Measurements from ENCODE around the gene ELL. TPM values are rescaled to one million over a fixed set of nuclear protein-coding genes. Genes with fewer than 3 reads are reported as not detected.

Gene ELL
- total and polyA plus RNA-seq, 2 experiments from 2014 or later, result 11.3 to 20.1 TPM

DNA sequence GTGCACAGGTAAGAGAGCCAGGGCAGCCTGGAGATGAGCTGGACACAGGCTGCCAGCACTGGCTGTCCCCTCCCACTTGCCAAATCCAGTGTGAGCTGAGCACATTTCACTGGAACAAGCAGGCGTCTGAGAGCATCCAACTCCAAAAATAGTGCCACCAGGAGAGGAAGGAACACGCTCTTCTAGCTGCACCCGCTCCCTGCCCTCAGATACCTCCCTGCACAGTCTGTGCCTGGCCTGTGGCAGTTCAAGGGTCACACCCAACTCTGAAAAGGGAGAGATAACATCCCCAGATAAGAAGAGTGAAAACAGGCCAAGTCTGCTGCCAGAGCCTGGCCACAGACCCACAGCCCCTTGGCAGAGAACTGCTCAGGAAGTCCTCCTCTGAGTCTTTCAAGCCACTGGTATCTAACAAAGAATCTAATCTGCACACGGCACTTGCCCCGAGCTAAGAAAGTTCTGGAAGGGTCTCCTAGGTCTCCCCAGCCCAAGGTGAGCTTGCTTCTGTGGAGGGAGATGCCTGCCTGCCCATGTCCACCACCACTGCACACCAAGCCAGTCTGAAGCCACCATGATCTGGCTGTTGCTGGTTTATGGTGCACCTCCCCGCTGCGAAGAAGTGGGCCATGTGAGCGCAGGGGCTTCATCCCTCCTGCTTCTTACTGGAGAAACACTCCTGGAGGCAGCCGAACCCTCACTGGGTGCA is 14.7 kb downstream of the ELL start:
- H3F3A ChIP-seq (replicated peaks; ENCODE audit: low read depth), result 0 out of 2 replicates have a peak, but pooled peaks cover 3% of the 10 kb centered on the region
- H3K9me3 Mint-ChIP-seq, result no peaks in the 10 kb centered on the region
- DNase-seq (ENCODE audit: low spot score) (no peak), ATAC-seq (no peak)
- peaks cover 11% of the 10 kb centered on the region for H3K4me1 Mint-ChIP-seq
- no peaks in the 10 kb centered on the region for H3K4me1 ChIP-seq (ENCODE audit: insufficient read depth)
- no peaks in the 10 kb centered on the region for H3K9me2 ChIP-seq (ENCODE audit: insufficient read depth)
- no peaks in the 10 kb centered on the region for H3K36me3 ChIP-seq (ENCODE audit: insufficient read depth)
- peaks cover 80% of the 10 kb centered on the region for H3K79me2 ChIP-seq (replicated peaks; ENCODE audit: insufficient read depth)
- peaks cover 10% of the 10 kb centered on the region for H4K20me1 ChIP-seq (replicated peaks; ENCODE audit: insufficient read depth)
- H3K4me2 ChIP-seq, result no peak overlapping the region
- no peaks in the 10 kb centered on the region; the same call in 2 of the 3 replicates for H3K36me3 Mint-ChIP-seq (ENCODE audit: low read depth)
- H3K4me3 Mint-ChIP-seq, result no peak overlapping the region
- peak overlapping the region; percentile 43; the same call in 1 of the 2 replicates for H3K27ac Mint-ChIP-seq
- H3K27me3 Mint-ChIP-seq (ENCODE audit: insufficient read depth, low read depth, poor library complexity), result peaks cover 16% of the 10 kb centered on the region
- no peak for TF ChIP-seq ZNF114 (CRISPR knock-in tag; IDR thresholded peaks at IDR 0.05)
- TF ChIP-seq CREB1 (CRISPR knock-in tag; IDR thresholded peaks at IDR 0.05; ENCODE audit: low read depth), result no peak
- TF ChIP-seq, protein P1, sequence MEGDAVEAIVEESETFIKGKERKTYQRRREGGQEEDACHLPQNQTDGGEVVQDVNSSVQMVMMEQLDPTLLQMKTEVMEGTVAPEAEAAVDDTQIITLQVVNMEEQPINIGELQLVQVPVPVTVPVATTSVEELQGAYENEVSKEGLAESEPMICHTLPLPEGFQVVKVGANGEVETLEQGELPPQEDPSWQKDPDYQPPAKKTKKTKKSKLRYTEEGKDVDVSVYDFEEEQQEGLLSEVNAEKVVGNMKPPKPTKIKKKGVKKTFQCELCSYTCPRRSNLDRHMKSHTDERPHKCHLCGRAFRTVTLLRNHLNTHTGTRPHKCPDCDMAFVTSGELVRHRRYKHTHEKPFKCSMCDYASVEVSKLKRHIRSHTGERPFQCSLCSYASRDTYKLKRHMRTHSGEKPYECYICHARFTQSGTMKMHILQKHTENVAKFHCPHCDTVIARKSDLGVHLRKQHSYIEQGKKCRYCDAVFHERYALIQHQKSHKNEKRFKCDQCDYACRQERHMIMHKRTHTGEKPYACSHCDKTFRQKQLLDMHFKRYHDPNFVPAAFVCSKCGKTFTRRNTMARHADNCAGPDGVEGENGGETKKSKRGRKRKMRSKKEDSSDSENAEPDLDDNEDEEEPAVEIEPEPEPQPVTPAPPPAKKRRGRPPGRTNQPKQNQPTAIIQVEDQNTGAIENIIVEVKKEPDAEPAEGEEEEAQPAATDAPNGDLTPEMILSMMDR (conservative IDR thresholded peaks at IDR 0.05; ENCODE audit: low read depth in 2 of 2), result no peak
- TF ChIP-seq, protein P2, sequence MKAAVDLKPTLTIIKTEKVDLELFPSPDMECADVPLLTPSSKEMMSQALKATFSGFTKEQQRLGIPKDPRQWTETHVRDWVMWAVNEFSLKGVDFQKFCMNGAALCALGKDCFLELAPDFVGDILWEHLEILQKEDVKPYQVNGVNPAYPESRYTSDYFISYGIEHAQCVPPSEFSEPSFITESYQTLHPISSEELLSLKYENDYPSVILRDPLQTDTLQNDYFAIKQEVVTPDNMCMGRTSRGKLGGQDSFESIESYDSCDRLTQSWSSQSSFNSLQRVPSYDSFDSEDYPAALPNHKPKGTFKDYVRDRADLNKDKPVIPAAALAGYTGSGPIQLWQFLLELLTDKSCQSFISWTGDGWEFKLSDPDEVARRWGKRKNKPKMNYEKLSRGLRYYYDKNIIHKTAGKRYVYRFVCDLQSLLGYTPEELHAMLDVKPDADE (IDR thresholded peaks at IDR 0.05), result no peak
- TF ChIP-seq, protein P3, sequence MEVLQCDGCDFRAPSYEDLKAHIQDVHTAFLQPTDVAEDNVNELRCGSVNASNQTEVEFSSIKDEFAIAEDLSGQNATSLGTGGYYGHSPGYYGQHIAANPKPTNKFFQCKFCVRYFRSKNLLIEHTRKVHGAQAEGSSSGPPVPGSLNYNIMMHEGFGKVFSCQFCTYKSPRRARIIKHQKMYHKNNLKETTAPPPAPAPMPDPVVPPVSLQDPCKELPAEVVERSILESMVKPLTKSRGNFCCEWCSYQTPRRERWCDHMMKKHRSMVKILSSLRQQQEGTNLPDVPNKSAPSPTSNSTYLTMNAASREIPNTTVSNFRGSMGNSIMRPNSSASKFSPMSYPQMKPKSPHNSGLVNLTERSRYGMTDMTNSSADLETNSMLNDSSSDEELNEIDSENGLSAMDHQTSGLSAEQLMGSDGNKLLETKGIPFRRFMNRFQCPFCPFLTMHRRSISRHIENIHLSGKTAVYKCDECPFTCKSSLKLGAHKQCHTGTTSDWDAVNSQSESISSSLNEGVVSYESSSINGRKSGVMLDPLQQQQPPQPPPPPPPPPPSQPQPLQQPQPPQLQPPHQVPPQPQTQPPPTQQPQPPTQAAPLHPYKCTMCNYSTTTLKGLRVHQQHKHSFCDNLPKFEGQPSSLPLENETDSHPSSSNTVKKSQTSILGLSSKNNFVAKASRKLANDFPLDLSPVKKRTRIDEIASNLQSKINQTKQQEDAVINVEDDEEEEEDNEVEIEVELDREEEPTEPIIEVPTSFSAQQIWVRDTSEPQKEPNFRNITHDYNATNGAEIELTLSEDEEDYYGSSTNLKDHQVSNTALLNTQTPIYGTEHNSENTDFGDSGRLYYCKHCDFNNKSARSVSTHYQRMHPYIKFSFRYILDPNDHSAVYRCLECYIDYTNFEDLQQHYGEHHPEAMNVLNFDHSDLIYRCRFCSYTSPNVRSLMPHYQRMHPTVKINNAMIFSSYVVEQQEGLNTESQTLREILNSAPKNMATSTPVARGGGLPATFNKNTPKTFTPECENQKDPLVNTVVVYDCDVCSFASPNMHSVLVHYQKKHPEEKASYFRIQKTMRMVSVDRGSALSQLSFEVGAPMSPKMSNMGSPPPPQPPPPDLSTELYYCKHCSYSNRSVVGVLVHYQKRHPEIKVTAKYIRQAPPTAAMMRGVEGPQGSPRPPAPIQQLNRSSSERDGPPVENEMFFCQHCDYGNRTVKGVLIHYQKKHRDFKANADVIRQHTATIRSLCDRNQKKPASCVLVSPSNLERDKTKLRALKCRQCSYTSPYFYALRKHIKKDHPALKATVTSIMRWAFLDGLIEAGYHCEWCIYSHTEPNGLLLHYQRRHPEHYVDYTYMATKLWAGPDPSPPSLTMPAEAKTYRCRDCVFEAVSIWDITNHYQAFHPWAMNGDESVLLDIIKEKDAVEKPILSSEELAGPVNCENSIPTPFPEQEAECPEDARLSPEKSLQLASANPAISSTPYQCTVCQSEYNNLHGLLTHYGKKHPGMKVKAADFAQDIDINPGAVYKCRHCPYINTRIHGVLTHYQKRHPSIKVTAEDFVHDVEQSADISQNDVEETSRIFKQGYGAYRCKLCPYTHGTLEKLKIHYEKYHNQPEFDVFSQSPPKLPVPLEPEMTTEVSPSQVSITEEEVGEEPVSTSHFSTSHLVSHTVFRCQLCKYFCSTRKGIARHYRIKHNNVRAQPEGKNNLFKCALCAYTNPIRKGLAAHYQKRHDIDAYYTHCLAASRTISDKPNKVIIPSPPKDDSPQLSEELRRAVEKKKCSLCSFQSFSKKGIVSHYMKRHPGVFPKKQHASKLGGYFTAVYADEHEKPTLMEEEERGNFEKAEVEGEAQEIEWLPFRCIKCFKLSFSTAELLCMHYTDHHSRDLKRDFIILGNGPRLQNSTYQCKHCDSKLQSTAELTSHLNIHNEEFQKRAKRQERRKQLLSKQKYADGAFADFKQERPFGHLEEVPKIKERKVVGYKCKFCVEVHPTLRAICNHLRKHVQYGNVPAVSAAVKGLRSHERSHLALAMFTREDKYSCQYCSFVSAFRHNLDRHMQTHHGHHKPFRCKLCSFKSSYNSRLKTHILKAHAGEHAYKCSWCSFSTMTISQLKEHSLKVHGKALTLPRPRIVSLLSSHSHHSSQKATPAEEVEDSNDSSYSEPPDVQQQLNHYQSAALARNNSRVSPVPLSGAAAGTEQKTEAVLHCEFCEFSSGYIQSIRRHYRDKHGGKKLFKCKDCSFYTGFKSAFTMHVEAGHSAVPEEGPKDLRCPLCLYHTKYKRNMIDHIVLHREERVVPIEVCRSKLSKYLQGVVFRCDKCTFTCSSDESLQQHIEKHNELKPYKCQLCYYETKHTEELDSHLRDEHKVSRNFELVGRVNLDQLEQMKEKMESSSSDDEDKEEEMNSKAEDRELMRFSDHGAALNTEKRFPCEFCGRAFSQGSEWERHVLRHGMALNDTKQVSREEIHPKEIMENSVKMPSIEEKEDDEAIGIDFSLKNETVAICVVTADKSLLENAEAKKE (CRISPR knock-in tag; IDR thresholded peaks at IDR 0.05), result no peak
- TF ChIP-seq ZNF331 (CRISPR knock-in tag; IDR thresholded peaks at IDR 0.05; ENCODE audit: low read depth), result no peak
- no peak for TF ChIP-seq EZH2 (IDR thresholded peaks at IDR 0.05; ENCODE audit: low read depth, unreplicated experiment)
- TF ChIP-seq, protein P4, sequence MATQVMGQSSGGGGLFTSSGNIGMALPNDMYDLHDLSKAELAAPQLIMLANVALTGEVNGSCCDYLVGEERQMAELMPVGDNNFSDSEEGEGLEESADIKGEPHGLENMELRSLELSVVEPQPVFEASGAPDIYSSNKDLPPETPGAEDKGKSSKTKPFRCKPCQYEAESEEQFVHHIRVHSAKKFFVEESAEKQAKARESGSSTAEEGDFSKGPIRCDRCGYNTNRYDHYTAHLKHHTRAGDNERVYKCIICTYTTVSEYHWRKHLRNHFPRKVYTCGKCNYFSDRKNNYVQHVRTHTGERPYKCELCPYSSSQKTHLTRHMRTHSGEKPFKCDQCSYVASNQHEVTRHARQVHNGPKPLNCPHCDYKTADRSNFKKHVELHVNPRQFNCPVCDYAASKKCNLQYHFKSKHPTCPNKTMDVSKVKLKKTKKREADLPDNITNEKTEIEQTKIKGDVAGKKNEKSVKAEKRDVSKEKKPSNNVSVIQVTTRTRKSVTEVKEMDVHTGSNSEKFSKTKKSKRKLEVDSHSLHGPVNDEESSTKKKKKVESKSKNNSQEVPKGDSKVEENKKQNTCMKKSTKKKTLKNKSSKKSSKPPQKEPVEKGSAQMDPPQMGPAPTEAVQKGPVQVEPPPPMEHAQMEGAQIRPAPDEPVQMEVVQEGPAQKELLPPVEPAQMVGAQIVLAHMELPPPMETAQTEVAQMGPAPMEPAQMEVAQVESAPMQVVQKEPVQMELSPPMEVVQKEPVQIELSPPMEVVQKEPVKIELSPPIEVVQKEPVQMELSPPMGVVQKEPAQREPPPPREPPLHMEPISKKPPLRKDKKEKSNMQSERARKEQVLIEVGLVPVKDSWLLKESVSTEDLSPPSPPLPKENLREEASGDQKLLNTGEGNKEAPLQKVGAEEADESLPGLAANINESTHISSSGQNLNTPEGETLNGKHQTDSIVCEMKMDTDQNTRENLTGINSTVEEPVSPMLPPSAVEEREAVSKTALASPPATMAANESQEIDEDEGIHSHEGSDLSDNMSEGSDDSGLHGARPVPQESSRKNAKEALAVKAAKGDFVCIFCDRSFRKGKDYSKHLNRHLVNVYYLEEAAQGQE (IDR thresholded peaks at IDR 0.05; ENCODE audit: unreplicated experiment), result no peak
- no peak for TF ChIP-seq EZH2phosphoT487 (IDR thresholded peaks at IDR 0.05; ENCODE audit: unreplicated experiment)
- no peak for TF ChIP-seq NANOG (IDR thresholded peaks at IDR 0.05; ENCODE audit: borderline replicate concordance)
- H3K27ac ChIP-seq (ENCODE audit: low read depth), result no peak overlapping the region
- no peak overlapping the region for H3K4me3 ChIP-seq
- no peaks in the 10 kb centered on the region for H3K27me3 ChIP-seq (ENCODE audit: insufficient read depth)
- no peak overlapping the region for H2AFZ ChIP-seq
